NCI-H2029 treated with DMSO at 0.1 percent for 48 hours (cell line): ENCODE results near the gene PGM5.

Experiments
- DNase-seq: peaks from one replicate; lab custom pipeline; 2025; lab: John Stamatoyannopoulos, UW

The PGM5 gene

DNA sequence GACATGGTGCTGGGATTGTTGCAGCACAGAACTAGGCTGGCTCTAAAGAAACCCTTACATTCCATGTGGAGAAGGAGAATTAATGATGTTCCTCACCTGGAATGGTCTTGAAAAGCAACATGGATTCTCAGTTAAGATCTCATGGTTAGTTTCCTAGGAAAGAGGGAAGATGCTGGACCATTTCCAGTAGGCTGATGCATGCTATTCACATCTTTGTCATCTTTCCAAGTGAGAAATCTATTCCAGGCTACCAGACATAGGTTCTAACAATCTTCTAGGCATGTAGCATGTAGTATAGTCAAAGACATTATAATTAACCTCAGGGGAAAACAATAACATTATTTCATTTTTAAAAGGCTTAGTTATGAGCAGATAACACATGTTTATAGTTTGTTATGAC is 139.9 kb downstream of the PGM5 start:
- DNase-seq = no peak

DNA sequence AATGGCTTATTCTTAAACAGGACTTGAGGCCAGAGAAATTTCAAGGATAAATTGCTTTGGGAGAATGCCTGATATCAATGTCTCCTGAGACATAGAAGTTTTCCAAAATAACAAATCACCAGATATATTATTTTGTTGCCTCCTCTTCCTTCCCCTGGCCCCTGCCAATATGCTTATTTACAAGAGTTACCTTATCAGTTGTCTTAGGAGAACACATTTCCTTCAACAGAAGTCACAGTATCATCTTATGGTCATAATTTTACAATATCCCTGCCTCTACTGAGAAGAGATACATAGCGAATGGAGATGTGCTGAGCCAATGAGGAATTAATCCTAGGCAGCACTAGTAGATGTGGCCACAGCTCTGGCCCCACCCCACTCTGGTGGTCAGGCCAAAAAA is 141.2 kb downstream of the PGM5 start:
- DNase-seq = no peak

DNA sequence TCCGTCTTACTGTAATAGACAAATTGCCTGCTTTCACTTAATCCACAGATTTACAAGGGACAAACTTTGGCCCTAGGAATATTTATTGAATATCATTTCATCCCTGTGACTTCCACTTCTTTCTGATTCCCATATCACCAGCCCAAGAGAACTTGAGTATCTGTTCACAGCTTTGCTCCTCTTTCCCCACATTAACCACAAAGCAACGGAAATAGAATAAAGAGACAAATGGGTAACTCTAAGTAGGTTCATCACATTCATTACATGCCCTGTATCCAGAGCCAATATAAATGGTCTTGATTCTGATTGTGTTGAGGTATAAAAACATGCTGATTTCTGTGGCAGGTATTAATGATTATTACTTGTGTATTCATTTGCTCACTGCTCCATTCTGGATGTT is 142.4 kb downstream of the PGM5 start:
- DNase-seq = no peak

DNA sequence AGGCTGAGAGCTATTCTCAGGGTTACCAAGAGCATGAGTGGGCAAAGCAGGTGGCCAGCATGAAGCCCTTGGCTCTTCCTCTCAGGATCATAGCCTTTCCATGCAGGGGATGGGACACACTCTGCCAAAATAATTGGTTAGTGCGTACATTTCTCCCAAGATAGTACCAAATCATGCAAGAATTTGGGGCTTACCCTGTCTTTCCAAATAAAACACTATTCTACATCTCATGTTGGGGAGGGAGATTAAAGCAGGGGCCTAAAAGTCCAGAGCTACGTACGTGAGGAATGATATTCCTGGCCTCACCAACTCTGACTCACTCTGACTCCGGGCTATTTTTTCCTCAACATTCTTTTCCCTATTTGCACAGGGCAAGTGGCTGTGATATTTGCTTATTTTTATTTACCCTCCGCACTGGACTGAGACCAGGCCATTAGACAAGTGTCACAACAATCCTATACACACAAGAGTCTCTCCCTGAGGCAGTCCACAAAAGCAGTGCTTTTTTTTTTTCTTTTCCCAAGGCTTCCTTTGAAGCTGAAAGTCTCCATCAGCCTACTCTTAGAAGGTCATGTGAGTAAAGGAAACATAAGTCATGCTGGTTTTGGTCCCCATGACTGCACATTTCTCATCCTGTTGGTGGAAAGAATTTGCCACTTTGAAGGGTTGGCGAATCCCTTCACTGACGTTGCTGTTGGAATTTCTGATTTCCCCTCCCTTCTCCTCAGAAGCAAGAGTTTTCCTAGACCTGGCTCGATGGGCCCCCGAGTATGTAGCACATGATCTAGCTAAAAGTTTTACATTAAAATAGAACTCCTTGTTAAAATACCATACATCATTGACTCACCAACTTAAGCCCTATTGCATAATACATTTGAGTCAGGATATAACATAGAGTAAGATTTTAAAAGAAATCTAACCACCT is 144.3 kb downstream of the PGM5 start:
- peak; percentile 68 for DNase-seq

DNA sequence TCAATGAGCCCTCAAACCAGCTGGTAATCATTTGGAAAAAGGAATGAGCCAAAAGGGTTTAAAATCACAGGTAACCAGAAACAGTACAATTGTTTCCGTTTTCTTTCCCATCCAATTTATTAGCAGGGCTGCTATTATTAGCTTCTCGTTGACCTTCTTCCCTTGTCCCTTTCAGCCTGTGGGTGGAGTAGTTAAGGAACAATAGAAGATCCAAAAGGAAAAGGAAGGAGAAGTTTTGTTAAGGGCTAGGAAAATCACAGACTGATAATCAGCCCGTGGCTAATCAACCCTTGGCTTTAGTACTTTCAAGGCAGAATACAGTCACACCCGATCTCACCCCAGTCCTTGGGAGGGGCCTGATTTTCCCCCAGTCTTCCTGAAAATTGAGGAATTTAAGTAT is 145.9 kb downstream of the PGM5 start:
- no peak for DNase-seq

DNA sequence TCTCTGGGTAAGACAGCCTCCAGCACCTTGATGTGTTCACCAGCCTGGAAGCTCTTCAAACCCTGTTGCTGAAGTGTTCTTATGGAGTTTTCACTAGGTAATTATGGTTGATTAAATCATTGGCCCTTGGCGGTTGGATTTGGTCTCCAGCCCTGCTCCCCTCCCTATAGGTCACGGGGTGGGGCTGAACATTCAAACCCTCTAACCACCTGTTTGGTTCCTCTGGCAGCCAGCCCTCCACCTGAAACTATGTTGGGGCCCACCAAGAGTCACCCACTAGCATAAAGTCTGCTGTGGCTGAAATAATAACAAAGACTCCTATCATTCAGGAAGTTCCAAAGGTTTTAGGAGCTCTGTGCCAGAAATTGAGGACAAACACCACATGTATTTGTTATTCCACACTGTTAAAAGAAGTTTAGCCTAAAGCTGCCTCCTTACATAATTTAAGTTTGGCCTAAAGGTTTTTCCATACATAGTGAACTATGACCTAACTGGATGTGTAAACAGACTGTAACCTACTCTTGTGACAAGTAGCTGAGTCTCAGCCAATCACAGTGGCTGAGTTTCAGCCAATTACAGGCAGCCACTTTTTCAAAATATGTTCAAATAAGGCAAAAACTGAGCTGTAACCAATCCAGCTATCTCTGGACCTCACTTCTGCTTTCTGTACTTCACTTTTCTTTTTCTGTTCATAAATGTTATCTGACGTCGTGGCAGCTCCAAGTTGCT is 149.4 kb downstream of the PGM5 start:
- no peak for DNase-seq

DNA sequence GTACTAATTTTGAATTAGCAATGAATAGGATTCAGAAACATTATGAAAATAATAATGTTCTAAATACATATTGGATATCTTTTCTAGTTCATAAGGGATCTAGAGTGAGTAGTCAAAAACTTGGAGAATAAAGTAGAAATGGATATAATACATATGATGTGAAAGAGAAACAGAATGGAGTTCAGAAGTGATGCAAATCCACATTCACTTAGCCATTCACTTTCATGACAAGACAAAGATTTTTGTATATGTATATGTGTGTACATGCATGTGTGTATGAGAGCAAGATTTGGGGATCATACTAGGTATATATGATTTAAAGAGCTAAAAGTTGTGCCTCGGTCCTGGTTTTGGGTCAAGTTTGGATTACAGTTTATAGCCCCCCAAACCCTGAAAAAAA is 150.1 kb downstream of the PGM5 start:
- DNase-seq = no peak

DNA sequence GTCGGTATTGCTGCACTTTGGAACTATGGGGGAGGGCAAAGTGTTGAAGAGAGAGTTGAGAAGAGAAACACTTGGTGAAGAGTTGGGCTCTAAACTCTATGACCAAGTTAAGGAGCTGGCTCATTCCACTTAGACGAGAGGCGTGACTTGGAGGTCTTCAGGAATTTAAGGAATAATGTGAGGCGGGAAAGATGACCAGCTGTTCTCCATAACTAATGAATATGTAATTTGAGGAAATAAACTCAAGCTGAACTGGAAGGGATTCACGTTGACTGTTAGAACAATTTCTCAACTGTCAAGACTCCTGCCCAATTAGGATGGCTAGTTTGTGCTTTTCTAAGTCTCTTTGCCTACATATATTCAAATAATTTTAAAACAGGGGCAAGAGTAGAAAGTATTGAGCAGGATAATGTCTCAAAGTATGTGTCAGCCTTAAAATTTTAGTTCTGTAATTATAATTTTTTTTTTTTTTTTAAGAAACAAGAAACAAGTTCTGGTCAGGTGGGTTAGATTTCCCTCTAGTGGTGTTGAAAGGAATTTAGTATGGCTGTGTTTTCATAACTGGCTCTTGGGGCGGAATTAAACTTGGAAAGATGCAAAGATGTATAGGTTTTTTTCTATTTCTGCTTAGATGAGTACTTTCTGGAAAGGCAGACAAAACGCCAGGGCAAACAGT is 150.9 kb downstream of the PGM5 start:
- DNase-seq = peak; percentile 47

DNA sequence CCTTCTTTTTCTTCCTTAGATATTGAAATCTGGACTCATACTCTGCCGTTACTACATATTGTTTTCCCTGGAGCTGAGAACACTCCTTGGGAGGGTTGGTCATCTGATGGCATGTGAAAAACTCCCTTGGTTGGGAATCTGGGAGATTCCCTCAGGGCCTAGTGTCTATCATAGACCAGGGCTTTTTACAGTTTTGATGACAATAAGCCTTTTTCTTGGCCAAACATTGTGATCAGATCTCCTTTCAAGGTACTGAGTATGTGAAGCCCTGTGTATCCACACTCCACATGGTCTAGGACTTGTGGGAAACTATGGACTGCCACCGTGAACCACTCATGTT is 151.4 kb downstream of the PGM5 start:
- no peak for DNase-seq

DNA sequence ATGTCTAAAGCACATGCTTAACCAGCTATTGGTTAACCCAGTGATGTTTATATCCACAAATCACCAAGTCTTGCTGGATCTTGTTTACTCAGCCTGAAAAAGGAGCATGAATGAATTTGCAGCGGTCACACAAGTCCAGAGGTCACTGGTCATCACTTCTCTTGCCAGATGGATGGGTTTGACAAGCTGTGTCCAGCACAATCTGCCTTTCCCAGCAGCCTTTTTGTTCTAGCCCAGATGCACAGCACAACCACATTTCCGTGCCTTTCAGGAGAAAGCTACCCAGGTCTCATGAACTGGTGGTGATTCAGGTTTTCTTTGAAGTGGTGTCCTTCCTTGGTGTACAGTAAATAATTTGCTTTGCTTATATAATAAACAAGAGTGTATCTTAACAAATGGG is 152.1 kb downstream of the PGM5 start:
- no peak for DNase-seq

DNA sequence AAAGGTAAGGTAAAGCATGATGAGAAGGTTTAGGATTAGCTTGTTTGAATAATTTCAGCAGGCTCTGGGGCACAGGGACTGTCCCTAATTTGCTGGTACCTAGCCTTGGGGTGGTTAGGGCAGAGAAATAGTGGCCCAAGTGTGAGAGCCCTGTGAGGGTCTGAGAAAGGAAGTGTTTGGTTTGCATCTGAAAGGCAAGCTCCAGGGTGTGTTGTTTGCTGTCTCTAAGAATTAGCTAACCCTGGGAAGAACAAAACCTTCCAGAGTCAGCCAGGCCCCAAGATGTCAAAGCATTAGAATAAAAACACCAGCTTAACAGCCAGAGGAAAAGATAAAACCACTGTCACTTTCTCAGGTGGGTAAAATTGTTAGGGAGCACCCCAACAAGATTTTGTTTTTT is 153.3 kb downstream of the PGM5 start:
- DNase-seq = no peak

DNA sequence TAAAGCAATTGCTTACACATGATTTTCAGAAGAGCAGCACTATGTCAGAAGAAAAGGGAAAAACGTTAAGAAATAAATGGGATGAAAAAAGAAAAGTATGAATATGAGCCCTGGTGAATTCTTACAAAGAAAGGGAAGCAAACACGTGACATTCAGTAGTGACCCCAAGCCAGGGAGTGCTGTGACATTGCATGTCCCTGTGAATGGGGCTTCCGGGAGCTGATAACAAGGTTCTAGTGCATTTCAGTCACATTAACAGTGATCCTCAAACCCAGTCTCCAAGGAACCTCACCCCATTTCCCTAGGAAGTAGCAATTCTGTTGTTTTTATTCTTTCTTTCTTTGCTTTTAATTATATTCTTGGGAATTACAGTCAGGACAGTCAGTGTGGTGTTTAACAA is 157.0 kb downstream of the PGM5 start:
- DNase-seq = no peak

DNA sequence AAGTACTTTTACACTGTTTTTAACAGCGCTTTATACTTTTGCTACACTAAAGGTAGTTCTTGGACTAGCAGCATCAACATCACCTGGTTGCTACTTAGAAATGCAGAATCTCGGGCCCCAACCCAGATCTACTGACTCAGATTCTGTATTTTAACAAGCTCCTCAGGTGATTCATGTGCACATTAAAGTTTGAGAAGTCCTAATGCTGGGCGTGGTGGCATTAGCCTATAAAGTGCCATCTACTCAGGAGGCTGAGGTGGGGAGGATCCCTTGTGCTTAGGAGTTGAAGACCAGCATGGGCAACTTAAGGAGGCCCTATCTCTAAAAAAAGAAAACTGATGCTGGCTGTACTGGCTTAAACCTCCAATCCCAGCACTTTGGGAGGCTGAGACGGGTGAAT is 157.6 kb downstream of the PGM5 start:
- DNase-seq = no peak

DNA sequence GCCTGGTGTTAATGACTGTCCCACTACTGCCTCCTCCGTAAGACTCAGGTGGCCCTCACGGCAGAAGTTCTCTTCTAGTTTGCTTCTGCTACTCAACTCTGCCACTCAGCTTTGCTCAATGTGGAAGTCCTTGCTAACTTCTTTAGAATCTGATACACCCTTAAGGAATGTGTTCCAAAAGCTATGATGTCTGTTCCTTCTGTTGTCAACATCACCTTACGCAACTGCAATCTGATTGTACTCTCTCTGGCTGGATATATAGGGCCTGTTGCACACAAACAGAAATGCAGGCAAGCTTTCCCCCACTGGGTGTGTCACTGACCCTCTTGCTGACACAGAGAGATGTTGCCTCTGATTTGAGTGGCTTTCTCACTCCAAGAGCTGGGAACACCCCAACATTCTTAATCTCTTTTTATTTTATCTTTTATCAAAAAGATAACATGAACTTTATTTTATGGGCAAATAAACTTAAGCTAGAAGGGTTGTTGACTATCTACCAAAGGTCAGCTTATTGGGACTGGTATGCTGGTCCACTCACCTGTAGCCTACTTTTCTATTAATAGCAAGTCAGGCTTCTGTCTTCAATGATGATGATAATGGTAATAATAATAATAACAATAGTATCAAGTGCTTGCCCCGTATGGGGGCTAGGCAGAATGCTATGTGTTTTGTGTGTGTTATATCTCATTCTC is 159.1 kb downstream of the PGM5 start:
- DNase-seq = no peak

DNA sequence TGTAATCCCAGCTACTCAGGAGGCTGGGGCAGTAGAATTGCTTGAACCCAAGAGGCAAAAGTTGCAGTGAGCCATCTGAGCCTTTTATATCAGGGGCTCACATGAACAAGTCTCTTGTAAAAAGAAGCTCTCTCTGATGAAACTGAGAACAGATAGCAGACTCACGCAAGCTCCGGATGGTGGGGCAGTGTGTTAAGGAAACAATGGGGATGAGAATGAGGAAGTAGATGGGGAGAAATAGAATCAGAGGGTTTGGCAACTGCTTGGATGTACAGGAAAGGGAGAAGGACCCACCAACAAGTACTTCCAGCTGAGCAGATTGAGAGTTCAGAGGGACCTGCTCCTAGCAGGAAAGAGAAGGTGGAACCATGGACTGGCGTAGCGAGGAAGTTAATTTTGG is 165.7 kb downstream of the PGM5 start:
- DNase-seq = no peak

DNA sequence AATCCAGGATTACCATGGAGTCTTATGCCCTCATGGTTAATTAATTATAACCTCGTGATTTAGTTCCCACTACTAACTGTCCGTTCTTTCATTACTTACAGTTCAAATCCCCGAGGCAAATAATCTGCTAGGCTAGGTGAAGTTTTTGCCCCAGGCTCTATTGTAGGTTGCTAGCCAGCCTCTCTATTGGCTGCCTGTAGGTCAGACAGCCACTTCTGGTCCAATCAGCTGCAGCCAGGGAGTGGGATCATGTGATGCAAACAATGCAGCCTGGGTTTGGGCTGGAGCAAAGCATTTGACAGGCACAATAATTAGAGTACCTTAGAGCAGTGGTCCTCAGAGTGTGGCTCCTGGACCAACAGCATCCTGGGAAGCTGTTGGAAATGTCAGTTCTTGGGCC is 166.5 kb downstream of the PGM5 start:
- no peak for DNase-seq

DNA sequence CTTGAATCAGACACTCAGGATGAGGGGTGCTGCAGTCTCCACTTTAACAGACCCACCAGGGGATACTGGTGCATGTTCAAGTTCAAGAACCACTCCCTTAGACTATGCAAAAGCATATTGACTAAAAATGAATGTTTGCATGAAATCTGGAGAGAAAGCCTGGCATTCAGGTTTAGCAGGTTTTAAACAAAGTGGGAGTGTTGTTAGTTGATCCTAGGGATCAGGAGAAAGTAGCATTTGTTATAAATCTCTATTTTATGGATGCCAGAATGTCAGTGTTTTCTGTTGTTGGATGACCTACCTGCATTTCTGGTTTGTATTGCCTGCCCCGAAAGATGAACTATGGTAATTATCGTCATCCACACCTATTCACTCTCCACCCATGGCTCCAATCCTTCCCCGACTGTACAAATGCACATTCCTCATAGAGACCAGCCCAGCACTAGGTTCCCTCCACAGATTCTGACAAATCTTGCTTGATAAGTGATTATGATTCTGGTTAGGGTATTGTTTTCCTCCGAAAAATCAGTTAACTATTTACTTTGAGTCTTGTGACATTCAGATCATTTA is 167.0 kb downstream of the PGM5 start:
- no peak for DNase-seq

DNA sequence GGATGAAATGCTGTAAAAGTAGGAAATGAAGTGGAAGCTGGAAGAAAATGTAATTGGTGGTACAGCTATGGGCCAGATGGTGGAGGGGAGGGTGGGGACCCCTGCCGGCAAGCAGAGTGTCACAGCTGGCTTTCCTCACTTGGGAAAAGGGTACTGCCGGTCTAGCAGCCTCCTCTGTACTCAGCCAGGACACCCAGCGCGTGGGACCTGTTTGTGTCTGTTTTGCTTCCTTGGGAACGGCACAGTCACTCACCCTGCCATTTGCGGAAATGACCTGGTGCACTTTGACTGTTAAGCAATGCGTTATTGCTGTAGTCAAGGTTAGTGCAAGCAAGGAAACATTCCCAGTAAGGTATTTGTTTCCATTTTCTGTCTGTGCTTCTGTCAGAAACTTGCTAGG is 174.2 kb downstream of the PGM5 start:
- DNase-seq = no peak

DNA sequence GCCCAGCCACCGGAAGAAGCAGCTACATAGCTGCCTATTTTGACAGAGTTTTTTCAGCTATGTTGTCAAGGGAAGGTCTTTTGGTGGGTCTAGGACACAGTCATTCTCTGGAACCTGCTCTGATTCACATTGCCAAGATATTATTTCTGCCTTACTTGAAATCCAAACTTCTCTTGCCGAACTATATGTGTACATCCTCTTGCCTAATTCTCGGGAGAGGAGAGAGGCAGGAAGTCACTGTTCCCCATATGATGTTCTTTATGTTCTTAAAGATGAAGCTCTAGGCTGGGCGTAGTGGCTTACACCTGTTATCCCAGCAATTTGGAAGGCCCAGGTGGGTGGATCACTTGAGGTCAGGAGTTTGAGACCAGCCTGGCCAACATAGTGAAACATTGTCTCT is 175.7 kb downstream of the PGM5 start:
- DNase-seq = no peak

DNA sequence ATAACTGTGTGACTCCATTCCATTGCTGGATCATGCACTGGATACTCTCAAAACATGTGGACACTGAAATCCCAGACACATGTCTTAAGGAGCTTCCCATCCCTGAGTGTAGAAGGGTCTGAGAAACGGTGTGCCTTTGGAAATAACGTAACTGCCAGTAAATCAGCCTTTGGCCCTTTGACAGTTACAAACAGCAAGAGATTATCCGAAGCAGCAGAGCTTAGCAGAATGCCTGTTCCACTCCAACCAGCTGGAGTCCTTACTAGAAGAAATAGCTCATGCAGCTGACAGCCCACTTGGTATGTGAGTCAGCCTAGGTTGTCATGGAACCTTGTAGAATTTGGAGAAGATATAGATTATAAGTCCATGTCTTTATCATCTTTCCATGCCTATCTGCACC is 177.3 kb downstream of the PGM5 start:
- no peak for DNase-seq

DNA sequence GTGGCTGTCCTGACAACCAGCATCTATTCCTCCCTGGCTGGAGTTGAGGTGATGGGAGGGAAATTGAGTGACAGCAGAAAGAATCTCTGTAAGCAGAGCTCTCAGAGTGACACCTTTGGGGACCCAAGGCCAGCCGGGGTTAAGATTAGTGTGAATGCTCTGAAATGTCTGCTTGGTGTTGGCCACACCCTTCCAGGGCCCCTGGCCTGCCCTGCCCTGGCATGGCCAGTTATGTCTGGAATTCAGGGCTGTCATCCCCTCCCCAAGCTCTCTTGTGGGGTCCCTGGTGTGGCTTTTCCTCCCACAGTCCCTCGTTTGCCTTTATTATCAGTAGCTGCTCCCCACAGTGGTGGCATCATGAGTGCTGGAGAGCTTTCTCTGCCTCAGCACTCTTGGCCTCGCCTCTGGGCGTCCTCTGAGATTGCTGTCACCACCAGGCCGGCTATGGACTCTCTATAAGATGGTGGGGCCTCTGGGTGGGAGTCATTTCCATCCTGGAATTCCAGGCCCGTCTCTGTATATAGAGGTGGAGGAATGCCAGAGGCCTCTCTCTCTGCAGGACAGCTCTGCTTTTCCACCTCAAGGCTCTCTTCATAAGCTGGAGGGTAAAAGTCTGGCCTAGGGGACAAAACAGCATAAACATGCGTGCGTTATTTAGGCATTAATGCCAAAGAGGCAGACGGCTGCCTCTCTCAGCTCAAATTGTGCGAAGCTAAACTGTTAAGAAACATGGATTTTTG is 180.6 kb downstream of the PGM5 start:
- DNase-seq = no peak

DNA sequence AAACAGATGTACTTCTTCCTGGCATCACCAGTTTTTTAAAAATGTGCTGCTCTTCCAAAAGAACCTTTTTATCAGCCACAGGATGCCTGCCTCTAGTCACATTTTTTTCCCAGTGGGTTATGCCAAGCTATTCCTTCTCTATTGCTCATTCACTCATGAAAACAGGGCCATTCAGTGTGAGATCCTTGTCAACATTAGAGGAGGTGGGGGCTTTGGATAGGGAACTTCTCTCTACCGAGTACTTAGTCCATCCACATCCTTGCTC is 181.1 kb downstream of the PGM5 start:
- no peak for DNase-seq
